GM12865 (cell line): ENCODE results near the gene LAMB4.

Experiments
- DNase-seq: peaks from one replicate; pipeline ENCODE4 v3.0.0; 2010; ENCODE audit warnings: low read depth
- H3K4me3 ChIP-seq: 2 replicates; pipeline ENCODE4 v1.5.1; 2011; ENCODE audit warnings: mild to moderate bottlenecking, low read depth, low read length, control low read depth
- CTCF ChIP-seq: IDR thresholded peaks from 2 replicates; pipeline ENCODE4 v1.5.1; 2011; ENCODE audit warnings: low read length, control low read depth, low read depth, inconsistent platforms; ENCODE audit not compliant: insufficient read depth; ENCODE audit errors: missing control alignments

The LAMB4 gene

GRCh38 chr7:107995184-107996071 is 134.7 kb downstream of the LAMB4 start:
- H3K4me3 ChIP-seq = no peak overlapping the region
- TF ChIP-seq CTCF = no peak
- DNase-seq = no peak

GRCh38 chr7:107994421-107995030 is 135.6 kb downstream of the LAMB4 start:
- no peak for DNase-seq
- no peak overlapping the region for H3K4me3 ChIP-seq

GRCh38 chr7:107993891-107994291 is 136.3 kb downstream of the LAMB4 start:
- H3K4me3 ChIP-seq = no peak overlapping the region
- no peak for TF ChIP-seq CTCF
- no peak for DNase-seq

More at GRCh38 chr7:107994421-107995030, 135.6 kb downstream of the LAMB4 start:
- no peak for TF ChIP-seq CTCF

GRCh38 chr7:107989618-107990373 is 140.4 kb downstream of the LAMB4 start:
- no peak for TF ChIP-seq CTCF
- H3K4me3 ChIP-seq = no peak overlapping the region
- no peak for DNase-seq

GRCh38 chr7:107982918-107983389 is 147.2 kb downstream of the LAMB4 start:
- TF ChIP-seq CTCF = no peak

GRCh38 chr7:107982042-107982840 is 147.9 kb downstream of the LAMB4 start:
- H3K4me3 ChIP-seq = no peak overlapping the region
- DNase-seq = no peak
- no peak for TF ChIP-seq CTCF

More at GRCh38 chr7:107982918-107983389, 147.2 kb downstream of the LAMB4 start:
- no peak overlapping the region for H3K4me3 ChIP-seq
- DNase-seq = no peak
